Stomach smooth muscle (tissue), 2 donors: ENCODE data around the gene COL4A2.

Experiments used
- H3K27ac ChIP-seq: one replicate; pipeline ENCODE4 v1.7.0; 2013; ENCODE audit warnings: mild to moderate bottlenecking, low read length, inconsistent platforms
- H3K27me3 ChIP-seq, 2 donors: one replicate each; pipeline ENCODE4 v1.7.0; 2013; ENCODE audit warnings: low read length in 2 of 2; ENCODE audit not compliant: insufficient read depth in 2 of 2, control insufficient read depth in 1 of 2
- H3K36me3 ChIP-seq, 2 donors: one replicate each; pipeline ENCODE4 v1.7.0; 2013; ENCODE audit warnings: low read length in 2 of 2; ENCODE audit not compliant: control insufficient read depth in 2 of 2, insufficient read depth in 2 of 2
- H3K4me1 ChIP-seq: one replicate; pipeline ENCODE4 v1.7.0; 2013; ENCODE audit warnings: low read length; ENCODE audit not compliant: control insufficient read depth, insufficient read depth
- H3K4me3 ChIP-seq, 2 donors: one replicate each; pipeline ENCODE4 v1.7.0; 2013; ENCODE audit warnings: low read length in 2 of 2
- H3K9ac ChIP-seq, 2 donors: one replicate each; pipeline ENCODE4 v1.7.0; 2013; ENCODE audit warnings: low read length in 2 of 2, mild to moderate bottlenecking in 1 of 2
- H3K9me3 ChIP-seq, 2 donors: one replicate each; pipeline ENCODE4 v1.7.0; 2013; ENCODE audit warnings: low read length in 2 of 2; ENCODE audit not compliant: control insufficient read depth in 2 of 2
- donor health status: healthy.
- donor health status: Pancreatic carcinoma.

COL4A2 gene

GRCh38 chr13:110272227-110272626, 34.9 kb upstream of the COL4A2 start:
- no peak overlapping the region for H3K9ac ChIP-seq
- H3K9me3 ChIP-seq, result no peaks in the 10 kb centered on the region
- H3K36me3 ChIP-seq, result peaks cover 2 to 8% of the 10 kb centered on the region in 2 donors
- no peak overlapping the region for H3K4me3 ChIP-seq
- H3K4me1 ChIP-seq, result peaks cover 48% of the 10 kb centered on the region
- no peaks in the 10 kb centered on the region for H3K27me3 ChIP-seq
- no peak overlapping the region for H3K27ac ChIP-seq

GRCh38 chr13:110272651-110273050, 34.4 kb upstream of the COL4A2 start:
- H3K27ac ChIP-seq, result no peak overlapping the region
- H3K4me1 ChIP-seq, result peaks cover 44% of the 10 kb centered on the region
- peaks cover 2 to 8% of the 10 kb centered on the region in 2 donors for H3K36me3 ChIP-seq
- H3K27me3 ChIP-seq, result no peaks in the 10 kb centered on the region
- no peaks in the 10 kb centered on the region for H3K9me3 ChIP-seq
- no peak overlapping the region for H3K4me3 ChIP-seq
- no peak overlapping the region for H3K9ac ChIP-seq

DNA sequence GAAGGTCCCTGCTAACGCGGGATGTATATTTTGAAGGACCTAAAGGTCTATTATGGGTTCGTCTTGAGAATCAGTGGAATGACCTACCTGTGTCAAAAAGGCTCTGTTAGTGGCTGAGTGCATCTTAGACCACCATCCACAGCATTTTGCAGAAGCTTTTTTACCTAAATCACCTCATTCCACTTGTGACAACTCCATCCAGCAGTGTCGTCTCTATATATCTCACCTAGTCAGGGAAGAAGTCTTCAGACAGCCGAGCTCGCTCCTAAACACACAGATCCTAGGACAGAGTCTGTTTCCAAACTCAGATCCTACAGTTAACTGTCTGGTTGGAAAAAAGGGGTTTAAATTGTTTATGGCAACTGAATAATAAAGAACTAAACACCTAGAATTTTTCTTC, 33.8 kb upstream of the COL4A2 start:
- Histone ChIP-seq H3K4me3 (no peak overlapping the region), H3K4me1 (peaks cover 38% of the 10 kb centered on the region), H3K36me3 (peaks cover 2 to 8% of the 10 kb centered on the region in 2 donors), H3K27me3 (no peaks in the 10 kb centered on the region), H3K27ac (no peak overlapping the region), H3K9ac (no peak overlapping the region), H3K9me3 (no peaks in the 10 kb centered on the region)

- H3K9me3 ChIP-seq, result no peaks in the 10 kb centered on the region
- H3K9ac ChIP-seq, result no peak overlapping the region
- no peaks in the 10 kb centered on the region for H3K27me3 ChIP-seq
- H3K4me1 ChIP-seq, result peaks cover 32% of the 10 kb centered on the region
- H3K27ac ChIP-seq, result no peak overlapping the region
- H3K36me3 ChIP-seq, result peaks cover 2 to 8% of the 10 kb centered on the region in 2 donors
- H3K4me3 ChIP-seq, result no peak overlapping the region
Observed at GRCh38 chr13:110274687-110275086, 32.4 kb upstream of the COL4A2 start.

DNA sequence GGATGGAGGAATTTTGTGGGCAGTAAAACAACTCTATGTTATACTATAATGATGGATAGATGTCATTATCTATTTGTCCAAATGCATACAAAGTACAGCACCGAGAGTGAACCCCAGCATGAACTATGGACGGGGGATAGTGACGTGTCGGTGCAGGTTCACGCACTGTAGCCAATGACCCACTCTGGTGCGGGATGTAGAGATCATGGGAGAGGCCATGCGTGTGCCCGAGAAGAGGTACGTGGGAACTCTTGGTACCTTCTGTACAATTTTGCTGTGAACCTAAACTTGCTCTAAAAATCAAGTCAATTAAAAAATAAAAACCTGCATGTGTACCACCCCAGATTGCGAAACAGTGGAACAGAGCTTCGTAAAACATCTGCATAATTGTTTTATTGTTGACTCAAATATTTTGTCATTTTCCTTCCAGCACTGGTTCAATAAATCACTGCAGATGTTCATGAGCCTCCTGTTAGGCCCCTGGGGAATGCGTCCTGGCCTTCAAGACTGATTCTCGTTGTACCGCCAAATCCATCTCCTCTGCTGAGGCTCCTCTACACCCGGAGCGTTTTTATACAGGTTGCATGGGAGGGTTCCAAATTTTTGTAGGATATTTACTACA, 31.0 kb upstream of the COL4A2 start:
- Histone ChIP-seq H3K4me1 (peaks cover 25% of the 10 kb centered on the region), H3K27ac (peak overlapping the region; percentile 11), H3K27me3 (no peaks in the 10 kb centered on the region)

DNA sequence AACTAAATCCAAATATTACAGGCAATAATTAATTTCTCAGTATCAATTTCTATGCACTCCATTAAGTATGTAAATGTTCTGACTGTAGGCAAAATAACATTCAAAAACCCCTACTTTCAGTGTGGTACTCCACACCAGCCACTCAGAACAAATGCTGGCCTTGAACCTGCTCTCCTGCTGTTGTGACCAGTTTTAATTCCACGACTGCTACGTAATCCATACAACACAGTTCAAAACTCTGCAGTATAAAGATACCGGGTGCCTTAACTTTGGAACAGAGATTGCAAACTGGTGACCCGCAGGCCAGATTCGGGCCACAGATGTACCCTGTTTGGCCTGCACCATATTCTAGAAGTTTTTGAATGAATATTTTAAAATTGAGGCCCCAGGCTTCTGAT, 30.5 kb upstream of the COL4A2 start:
- H3K27me3 ChIP-seq, result no peaks in the 10 kb centered on the region
- H3K4me1 ChIP-seq, result peaks cover 24% of the 10 kb centered on the region
- H3K9ac ChIP-seq, result no peak overlapping the region
- H3K27ac ChIP-seq, result peak overlapping the region; percentile 0
- no peak overlapping the region for H3K4me3 ChIP-seq
- H3K9me3 ChIP-seq, result no peaks in the 10 kb centered on the region
- peaks cover 2 to 8% of the 10 kb centered on the region in 2 donors for H3K36me3 ChIP-seq

More for the DNA sequence above, 31.0 kb upstream of the COL4A2 start:
- Histone ChIP-seq H3K36me3 (peaks cover 2 to 8% of the 10 kb centered on the region in 2 donors), H3K9me3 (no peaks in the 10 kb centered on the region), H3K4me3 (peak overlapping the region in 1 of 2 donors; percentile 15), H3K9ac (no peak overlapping the region)

- H3K4me3 ChIP-seq, result no peak overlapping the region
- no peaks in the 10 kb centered on the region for H3K9me3 ChIP-seq
Observed at GRCh38 chr13:110277357-110277975, 29.6 kb upstream of the COL4A2 start.

DNA sequence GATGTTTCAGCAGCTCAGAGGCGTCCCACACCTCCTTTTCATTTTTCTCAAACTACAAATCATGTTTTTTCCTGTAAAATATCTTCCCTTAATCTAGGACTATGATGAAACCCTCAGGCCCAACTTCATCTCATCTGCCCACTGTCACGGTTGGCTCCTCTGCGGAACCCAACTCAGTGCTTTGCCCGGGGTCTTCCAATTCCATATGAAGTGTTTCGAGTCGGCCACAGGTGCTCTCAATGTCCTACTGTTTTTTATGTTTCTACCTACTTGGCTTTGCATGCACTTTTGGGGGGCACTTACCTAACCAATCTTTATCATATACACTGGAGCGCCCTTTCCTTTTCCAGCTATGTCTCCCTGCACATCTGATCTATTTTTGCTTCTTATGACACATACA, 28.2 kb upstream of the COL4A2 start:
- Histone ChIP-seq H3K9me3 (no peaks in the 10 kb centered on the region), H3K4me3 (no peak overlapping the region), H3K27ac (no peak overlapping the region), H3K4me1 (peaks cover 42% of the 10 kb centered on the region), H3K27me3 (no peaks in the 10 kb centered on the region), H3K36me3 (peaks cover 0 to 5% of the 10 kb centered on the region in 2 donors), H3K9ac (no peak overlapping the region)

More at GRCh38 chr13:110277357-110277975, 29.6 kb upstream of the COL4A2 start:
- H3K27me3 ChIP-seq, result no peaks in the 10 kb centered on the region
- H3K36me3 ChIP-seq, result peaks cover 0 to 10% of the 10 kb centered on the region in 2 donors
- H3K4me1 ChIP-seq, result peaks cover 32% of the 10 kb centered on the region
- H3K9ac ChIP-seq, result no peak overlapping the region
- no peak overlapping the region for H3K27ac ChIP-seq

DNA sequence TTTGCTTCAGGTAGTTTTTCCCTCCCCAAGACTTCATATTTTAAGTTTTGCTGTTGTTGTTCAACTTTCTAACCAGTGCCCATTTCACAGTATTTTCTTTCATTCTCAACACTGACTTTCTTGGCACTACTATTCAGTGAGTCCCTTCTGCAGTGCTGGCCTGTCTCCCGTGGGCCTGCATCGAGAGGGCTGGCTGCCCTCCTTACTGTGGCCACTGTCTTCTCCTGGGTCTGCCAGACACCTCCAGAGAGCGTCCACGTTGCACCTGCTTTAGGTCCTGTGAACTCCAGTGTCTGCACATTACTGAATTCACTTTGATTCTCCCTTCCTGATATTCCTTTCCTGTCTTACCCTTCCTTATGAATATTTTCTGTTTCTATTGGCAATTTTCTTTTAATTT, 27.4 kb upstream of the COL4A2 start:
- Histone ChIP-seq H3K36me3 (peaks cover 0 to 5% of the 10 kb centered on the region in 2 donors), H3K27me3 (no peaks in the 10 kb centered on the region), H3K27ac (peak overlapping the region; percentile 13), H3K4me3 (no peak overlapping the region), H3K4me1 (peaks cover 50% of the 10 kb centered on the region), H3K9ac (no peak overlapping the region), H3K9me3 (no peaks in the 10 kb centered on the region)

GRCh38 chr13:110280231-110280813, 26.8 kb upstream of the COL4A2 start:
- H3K36me3 ChIP-seq, result peaks cover 0 to 7% of the 10 kb centered on the region in 2 donors
- no peak overlapping the region for H3K9ac ChIP-seq
- peaks cover 53% of the 10 kb centered on the region for H3K4me1 ChIP-seq
- H3K4me3 ChIP-seq, result no peak overlapping the region
- peak overlapping the region; percentile 13 for H3K27ac ChIP-seq
- no peaks in the 10 kb centered on the region for H3K27me3 ChIP-seq
- no peaks in the 10 kb centered on the region for H3K9me3 ChIP-seq
